Activated T-cell treated with anti-CD3 and anti-CD28 coated beads, Interleukin-2, amount 50 U/mL, for 1 hour (primary cell): ENCODE measurements around the gene SFXN4.
"Not testable (repeated sequence)": the region's sequence is repeated elsewhere in the genome, so short reads cannot be mapped to it uniquely, and the experiment has no call there.

Experiments used
- DNase-seq: peaks from one replicate; pipeline ENCODE4 v3.0.0-alpha.2; 2020

SFXN4 gene

DNA sequence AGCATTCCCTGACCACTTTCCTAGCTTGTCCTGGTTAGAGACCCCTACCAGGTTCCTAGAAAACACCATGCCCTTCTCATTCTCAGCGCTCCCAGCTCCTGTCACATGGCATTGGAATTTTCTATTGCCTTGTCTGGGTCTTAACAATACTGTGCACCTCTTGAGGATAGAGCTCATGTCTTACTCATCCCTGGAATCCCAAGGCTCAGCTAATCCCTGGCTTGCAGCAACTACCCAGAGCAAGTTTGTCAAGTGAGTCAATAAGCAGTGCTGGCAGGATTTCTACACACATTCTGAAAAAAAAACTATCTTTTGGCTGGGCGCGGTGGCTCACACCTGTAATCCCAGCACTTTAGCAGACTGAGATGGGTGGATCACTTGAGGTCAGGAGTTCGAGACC lies 24.8 kb upstream of the SFXN4 start:
- DNase-seq = no peak

GRCh38 chr10:119189811-119190282 lies 24.3 kb upstream of the SFXN4 start:
- no peak for DNase-seq

- no peak for DNase-seq
These were observed 18.3 kb upstream of the SFXN4 start for GRCh38 chr10:119183664-119184412.

- DNase-seq = not testable (repeated sequence)
These were observed 15.4 kb upstream of the SFXN4 start for GRCh38 chr10:119180850-119181400.

DNA sequence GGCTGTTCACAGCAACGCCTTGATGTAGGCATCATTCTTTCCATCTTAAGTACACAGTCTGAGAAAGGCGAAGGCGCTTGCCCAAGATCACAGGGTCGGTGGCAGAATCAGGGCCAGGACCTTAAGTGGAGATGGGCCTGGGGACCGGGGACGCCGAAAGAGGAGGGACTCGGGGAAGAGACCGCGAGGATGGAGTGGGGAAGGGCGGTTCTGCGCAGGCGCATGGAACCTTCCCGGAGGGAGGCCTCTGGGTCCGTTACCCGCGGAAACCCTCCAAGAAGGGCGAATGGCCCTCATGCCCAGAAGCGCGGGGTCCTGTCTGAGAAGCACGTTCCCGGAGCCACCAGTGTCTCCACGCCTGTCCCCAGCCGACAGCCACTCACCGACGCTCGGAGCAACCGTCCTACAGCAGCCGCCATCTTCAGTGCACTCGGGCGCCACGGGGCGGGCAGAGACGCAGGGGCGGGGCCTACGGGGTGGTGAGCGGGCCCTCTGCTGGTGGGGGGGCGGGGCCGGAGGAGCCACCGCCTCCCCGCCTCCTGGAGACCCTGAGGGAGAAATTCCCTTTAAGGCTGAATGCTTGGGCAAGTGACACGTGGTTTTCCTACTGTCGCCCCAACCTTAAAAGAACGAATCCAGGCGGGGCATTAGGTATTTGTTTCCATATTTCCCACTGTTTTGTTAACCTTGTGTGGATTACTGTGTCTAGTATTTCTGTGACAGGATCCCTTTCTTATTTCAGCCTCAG lies 13.0 kb upstream of the SFXN4 start, which contains the start of gene PRDX3:
TSS of gene PRDX3 (minus strand) at position 441 of the 748 bp plus-strand sequence. CDS start at position 419, 22 bp downstream.
- peak; percentile 95 for DNase-seq

- DNase-seq = no peak
These were observed 12.3 kb upstream of the SFXN4 start for GRCh38 chr10:119177708-119178371.

DNA sequence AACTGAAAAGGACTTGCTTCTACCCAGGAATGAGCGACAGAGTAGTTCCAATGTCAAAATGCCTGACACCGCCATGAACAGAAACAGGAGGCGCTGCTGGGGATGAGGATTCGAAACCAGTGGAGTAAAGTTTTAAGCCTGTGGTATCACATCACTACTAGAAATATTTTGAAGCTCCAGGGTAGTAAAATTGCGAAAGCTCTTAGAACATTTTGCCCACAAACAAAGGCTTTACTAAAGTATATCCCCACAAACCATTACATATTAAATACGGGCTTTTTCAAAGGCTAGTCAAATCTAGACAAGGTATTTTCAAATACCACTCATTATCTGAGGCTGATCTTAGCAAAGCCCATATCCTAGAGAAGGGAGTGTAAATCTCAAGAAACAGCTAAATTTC lies 10.7 kb upstream of the SFXN4 start:
- no peak for DNase-seq

- DNase-seq = no peak
These were observed 8.6 kb upstream of the SFXN4 start for GRCh38 chr10:119174109-119174508.

DNA sequence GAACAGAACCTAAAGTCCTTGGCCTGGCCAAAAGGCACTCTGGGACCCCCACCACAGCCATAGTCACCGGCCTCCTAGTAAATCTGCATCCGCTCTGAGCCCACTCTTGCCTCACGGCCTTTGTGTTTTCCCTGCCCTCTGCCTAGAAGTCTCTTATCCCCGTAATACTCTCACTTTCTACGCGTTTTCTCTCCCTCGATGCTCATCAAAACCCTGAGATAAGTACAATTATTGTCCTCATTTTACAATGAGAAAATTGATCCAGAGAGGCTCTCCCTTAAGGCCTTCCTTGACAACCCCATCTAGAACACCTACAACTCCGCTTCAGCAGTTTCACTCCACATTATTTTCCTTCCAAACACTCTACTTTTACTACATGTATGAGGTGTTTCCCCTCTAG lies 1.5 kb upstream of the SFXN4 start:
- no peak for DNase-seq

GRCh38 chr10:119166564-119166963 lies 1.1 kb upstream of the SFXN4 start:
- no peak for DNase-seq

- no peak for DNase-seq
These were observed 595 bp upstream of the SFXN4 start for GRCh38 chr10:119166118-119166500.

GRCh38 chr10:119162452-119163092 lies 2.9 kb downstream of the SFXN4 start:
- DNase-seq = no peak

DNA sequence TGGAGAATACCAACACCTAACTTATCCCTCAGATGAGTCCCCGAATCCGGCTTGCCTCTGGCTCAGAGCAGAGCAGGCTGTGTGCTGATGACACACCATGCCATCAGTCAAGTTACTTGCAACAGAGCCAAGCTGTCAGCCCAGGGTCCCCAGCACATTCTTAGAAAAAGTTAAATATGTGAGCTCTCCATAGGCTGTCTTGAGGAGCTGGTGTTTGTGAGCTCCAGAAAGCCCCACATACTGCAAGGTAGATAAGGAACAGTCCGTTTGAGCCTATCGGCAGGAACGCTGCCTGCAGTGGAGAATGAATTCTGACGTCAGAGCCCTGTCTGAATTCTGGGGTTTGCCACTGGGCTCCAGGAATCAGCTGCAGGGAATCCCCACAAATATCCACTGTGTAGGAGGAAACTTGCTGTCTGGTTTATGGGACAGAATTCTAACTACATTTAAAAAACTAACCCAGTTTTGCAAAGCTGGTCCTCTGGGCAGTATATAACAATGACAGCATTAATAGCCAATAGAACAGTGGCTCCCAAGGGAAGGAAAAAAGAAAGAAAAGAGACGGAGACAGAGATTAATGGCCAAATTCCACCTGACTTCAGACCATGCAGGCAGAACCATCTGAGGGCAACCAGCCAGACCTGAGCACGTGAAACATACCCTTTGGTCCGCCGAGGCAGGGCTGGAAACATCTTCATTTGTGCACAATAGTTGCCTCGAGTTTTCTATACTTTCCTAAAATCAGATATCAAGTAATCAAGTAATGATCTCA lies 3.6 kb downstream of the SFXN4 start:
- DNase-seq = no peak

GRCh38 chr10:119159332-119159731 lies 6.2 kb downstream of the SFXN4 start:
- no peak for DNase-seq

- no peak for DNase-seq
These were observed 11.9 kb downstream of the SFXN4 start for GRCh38 chr10:119153661-119154060.

- DNase-seq = no peak
These were observed 12.5 kb downstream of the SFXN4 start for GRCh38 chr10:119153041-119153440.

DNA sequence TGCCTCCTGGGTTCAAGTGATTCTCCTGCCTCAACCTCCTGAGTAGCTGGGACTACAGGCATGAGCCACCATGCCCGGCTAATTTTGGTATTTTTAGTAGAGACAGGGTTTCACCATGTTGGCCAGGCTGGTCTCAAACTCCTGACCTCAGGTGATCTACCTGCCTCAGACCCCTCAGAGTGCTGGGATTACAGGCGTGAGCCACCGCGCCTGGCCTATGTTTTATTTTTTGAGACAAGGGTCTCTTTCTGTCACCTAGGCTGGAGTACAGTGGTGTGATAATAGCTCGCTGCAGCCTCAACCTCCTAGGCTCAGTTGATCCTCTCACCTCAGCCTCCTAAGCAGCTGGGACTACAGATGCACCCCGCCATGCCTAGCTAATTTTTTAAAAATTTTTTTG lies 13.9 kb downstream of the SFXN4 start:
- DNase-seq = not testable (repeated sequence)

GRCh38 chr10:119149729-119150128 lies 15.8 kb downstream of the SFXN4 start:
- DNase-seq = no peak

- no peak for DNase-seq
These were observed 16.4 kb downstream of the SFXN4 start for GRCh38 chr10:119149157-119149556.

GRCh38 chr10:119143657-119144056 lies 21.9 kb downstream of the SFXN4 start:
- DNase-seq = no peak

DNA sequence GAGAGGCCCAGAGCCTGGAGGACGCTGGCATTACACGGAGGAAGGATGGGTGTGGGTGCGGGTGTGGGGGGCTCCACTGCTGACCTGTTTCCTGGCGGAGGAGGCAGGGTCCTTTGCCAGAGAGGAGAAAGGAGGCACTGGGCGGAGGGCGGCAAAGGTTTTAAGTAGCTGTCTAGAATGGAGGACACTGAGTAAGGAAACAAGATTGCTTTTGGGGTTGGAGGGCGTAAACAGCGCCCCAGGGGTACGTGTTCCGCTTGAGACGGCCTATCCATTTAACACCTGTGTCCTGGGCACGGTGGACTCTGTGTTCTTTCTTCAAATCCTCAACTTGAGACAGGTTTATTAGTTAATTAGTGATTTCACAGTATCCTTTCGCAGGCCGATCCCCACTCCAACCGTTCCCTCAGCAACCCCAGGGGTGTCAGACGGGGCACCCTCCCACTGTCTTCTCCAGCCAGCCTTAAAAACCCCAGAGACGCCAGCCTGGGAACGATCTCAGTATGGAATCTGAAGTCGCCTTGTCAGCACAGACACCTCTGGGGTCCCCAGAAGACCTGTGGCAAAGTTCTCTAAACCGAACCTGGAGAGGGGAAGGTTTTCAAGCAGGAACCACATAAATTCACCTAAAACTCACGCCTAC lies 24.8 kb downstream of the SFXN4 start:
- no peak for DNase-seq
